ENCODE measurements around the gene NFATC2. TPM values are rescaled to one million over a fixed set of nuclear protein-coding genes. Genes with fewer than 3 reads are reported as not detected.

The NFATC2 gene
- total and polyA plus RNA-seq, 2 experiments from 2014 or later: 0.52 to 0.59 TPM

DNA sequence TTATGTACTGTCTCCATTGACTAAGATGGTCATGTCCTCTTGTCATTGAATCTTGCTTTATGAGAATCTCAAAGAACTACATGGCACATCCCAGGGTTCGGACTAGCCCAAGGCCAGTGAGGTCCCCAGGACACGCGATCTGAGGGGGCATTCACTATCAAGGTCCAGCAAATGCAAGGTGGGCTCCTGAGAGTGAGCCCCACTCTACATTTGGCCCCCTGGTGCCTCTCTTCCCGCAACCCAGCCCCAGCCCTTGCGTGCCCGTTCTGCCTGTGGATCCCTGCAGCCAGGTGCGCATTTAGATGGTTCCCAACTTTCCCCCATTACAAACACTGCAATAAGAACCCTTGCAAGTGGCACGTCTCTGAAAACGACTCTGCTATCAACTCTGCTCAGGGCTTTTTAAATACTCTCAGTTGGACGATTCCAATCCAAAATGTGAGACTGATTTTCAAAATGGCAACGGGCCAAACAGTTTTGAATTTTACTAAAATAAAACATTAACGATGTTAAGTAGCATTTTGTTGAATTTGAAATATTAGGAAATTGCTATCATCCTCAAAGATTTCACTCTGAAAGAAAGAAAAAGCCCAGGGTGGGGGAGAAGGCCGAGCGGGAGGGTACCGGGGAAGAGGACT is 59.6 kb downstream of the NFATC2 start:
- peaks cover 4% of the 10 kb centered on the region for H3K27me3 Mint-ChIP-seq (ENCODE audit: insufficient read depth, low read depth, poor library complexity)
- Histone ChIP-seq H3K4me3 (no peak overlapping the region), H3K4me2 (no peak overlapping the region), H3K27me3 (ENCODE audit: insufficient read depth) (no peaks in the 10 kb centered on the region), H3K9me2 (ENCODE audit: insufficient read depth) (no peaks in the 10 kb centered on the region), H3F3A (replicated peaks; ENCODE audit: low read depth) (no peaks in the 10 kb centered on the region), H3K36me3 (ENCODE audit: insufficient read depth) (no peaks in the 10 kb centered on the region), H3K4me1 (ENCODE audit: insufficient read depth) (no peaks in the 10 kb centered on the region), H4K20me1 (replicated peaks; ENCODE audit: insufficient read depth) (no peaks in the 10 kb centered on the region), H3K79me2 (replicated peaks; ENCODE audit: insufficient read depth) (no peaks in the 10 kb centered on the region), H3K27ac (ENCODE audit: low read depth) (no peak overlapping the region), H2AFZ (no peak overlapping the region)
- no peak overlapping the region for H3K27ac Mint-ChIP-seq
- no peak for DNase-seq (ENCODE audit: low spot score)
- ATAC-seq: no peak
- TF ChIP-seq STAT1 (IDR thresholded peaks at IDR 0.05; ENCODE audit: unreplicated experiment) (no peak), EZH2phosphoT487 (IDR thresholded peaks at IDR 0.05; ENCODE audit: unreplicated experiment) (no peak), CTCF (conservative IDR thresholded peaks at IDR 0.05; ENCODE audit: low read depth in 2 of 2) (no peak), EZH2 (IDR thresholded peaks at IDR 0.05; ENCODE audit: low read depth, unreplicated experiment) (no peak), NANOG (IDR thresholded peaks at IDR 0.05; ENCODE audit: borderline replicate concordance) (no peak), POLR2AphosphoS5 (IDR thresholded peaks at IDR 0.05; ENCODE audit: low read depth) (no peak), JUNB (IDR thresholded peaks at IDR 0.05; ENCODE audit: unreplicated experiment) (no peak), ZNF114 (CRISPR knock-in tag; IDR thresholded peaks at IDR 0.05) (no peak)
- TF ChIP-seq, protein P1, sequence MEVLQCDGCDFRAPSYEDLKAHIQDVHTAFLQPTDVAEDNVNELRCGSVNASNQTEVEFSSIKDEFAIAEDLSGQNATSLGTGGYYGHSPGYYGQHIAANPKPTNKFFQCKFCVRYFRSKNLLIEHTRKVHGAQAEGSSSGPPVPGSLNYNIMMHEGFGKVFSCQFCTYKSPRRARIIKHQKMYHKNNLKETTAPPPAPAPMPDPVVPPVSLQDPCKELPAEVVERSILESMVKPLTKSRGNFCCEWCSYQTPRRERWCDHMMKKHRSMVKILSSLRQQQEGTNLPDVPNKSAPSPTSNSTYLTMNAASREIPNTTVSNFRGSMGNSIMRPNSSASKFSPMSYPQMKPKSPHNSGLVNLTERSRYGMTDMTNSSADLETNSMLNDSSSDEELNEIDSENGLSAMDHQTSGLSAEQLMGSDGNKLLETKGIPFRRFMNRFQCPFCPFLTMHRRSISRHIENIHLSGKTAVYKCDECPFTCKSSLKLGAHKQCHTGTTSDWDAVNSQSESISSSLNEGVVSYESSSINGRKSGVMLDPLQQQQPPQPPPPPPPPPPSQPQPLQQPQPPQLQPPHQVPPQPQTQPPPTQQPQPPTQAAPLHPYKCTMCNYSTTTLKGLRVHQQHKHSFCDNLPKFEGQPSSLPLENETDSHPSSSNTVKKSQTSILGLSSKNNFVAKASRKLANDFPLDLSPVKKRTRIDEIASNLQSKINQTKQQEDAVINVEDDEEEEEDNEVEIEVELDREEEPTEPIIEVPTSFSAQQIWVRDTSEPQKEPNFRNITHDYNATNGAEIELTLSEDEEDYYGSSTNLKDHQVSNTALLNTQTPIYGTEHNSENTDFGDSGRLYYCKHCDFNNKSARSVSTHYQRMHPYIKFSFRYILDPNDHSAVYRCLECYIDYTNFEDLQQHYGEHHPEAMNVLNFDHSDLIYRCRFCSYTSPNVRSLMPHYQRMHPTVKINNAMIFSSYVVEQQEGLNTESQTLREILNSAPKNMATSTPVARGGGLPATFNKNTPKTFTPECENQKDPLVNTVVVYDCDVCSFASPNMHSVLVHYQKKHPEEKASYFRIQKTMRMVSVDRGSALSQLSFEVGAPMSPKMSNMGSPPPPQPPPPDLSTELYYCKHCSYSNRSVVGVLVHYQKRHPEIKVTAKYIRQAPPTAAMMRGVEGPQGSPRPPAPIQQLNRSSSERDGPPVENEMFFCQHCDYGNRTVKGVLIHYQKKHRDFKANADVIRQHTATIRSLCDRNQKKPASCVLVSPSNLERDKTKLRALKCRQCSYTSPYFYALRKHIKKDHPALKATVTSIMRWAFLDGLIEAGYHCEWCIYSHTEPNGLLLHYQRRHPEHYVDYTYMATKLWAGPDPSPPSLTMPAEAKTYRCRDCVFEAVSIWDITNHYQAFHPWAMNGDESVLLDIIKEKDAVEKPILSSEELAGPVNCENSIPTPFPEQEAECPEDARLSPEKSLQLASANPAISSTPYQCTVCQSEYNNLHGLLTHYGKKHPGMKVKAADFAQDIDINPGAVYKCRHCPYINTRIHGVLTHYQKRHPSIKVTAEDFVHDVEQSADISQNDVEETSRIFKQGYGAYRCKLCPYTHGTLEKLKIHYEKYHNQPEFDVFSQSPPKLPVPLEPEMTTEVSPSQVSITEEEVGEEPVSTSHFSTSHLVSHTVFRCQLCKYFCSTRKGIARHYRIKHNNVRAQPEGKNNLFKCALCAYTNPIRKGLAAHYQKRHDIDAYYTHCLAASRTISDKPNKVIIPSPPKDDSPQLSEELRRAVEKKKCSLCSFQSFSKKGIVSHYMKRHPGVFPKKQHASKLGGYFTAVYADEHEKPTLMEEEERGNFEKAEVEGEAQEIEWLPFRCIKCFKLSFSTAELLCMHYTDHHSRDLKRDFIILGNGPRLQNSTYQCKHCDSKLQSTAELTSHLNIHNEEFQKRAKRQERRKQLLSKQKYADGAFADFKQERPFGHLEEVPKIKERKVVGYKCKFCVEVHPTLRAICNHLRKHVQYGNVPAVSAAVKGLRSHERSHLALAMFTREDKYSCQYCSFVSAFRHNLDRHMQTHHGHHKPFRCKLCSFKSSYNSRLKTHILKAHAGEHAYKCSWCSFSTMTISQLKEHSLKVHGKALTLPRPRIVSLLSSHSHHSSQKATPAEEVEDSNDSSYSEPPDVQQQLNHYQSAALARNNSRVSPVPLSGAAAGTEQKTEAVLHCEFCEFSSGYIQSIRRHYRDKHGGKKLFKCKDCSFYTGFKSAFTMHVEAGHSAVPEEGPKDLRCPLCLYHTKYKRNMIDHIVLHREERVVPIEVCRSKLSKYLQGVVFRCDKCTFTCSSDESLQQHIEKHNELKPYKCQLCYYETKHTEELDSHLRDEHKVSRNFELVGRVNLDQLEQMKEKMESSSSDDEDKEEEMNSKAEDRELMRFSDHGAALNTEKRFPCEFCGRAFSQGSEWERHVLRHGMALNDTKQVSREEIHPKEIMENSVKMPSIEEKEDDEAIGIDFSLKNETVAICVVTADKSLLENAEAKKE (CRISPR knock-in tag; IDR thresholded peaks at IDR 0.05): no peak
- H3K36me3 Mint-ChIP-seq (ENCODE audit: low read depth): no peaks in the 10 kb centered on the region
- no peaks in the 10 kb centered on the region; the same call in 2 of the 3 replicates for H3K9me3 Mint-ChIP-seq
- no peak overlapping the region for H3K4me3 Mint-ChIP-seq
- H3K4me1 Mint-ChIP-seq: peaks cover 8% of the 10 kb centered on the region; the same call in 1 of the 3 replicates
